ENCODE data around the gene TMEM42. TPM values are rescaled to one million over a fixed set of nuclear protein-coding genes. Genes with fewer than 3 reads are reported as not detected.

Gene TMEM42
- polyA plus RNA-seq, 1 of the 3 experiments (the other 2 are of a cell fraction), result 32.8 TPM

- Histone ChIP-seq H3K36me3 (replicated peaks in 1 of 2; ENCODE audit: control insufficient read depth in 1 of 2, insufficient read depth in 2 of 2, low read length in 1 of 2) (no peaks in the 10 kb centered on the region), H3F3A (replicated peaks; ENCODE audit: insufficient read depth) (no peaks in the 10 kb centered on the region), H2AFZ (ENCODE audit: low read depth) (no peak overlapping the region), H3K9me2 (no peaks in the 10 kb centered on the region), H3K79me2 (ENCODE audit: insufficient read depth) (no peaks in the 10 kb centered on the region), H3K9ac (no peak overlapping the region), H3K27ac (ENCODE audit: low read depth in 2 of 2, low read length in 1 of 2) (no peak overlapping the region), H3K4me3 (ENCODE audit: low read depth in 2 of 2, low read length in 1 of 2) (no peak overlapping the region), H3K27me3 (ENCODE audit: insufficient read depth) (no peaks in the 10 kb centered on the region), H3K9me3 (no peaks in the 10 kb centered on the region), H3K4me1 (ENCODE audit: control insufficient read depth in 1 of 2, insufficient read depth in 2 of 2, low read depth in 1 of 2, low read length in 1 of 2) (peaks cover 0 to 7% of the 10 kb centered on the region in 2 experiments; a peak in 1 of 4 replicates), H3K4me2 (no peak overlapping the region), H4K20me1 (ENCODE audit: insufficient read depth) (no peaks in the 10 kb centered on the region)
- POLR2A ChIA-PET, result interaction anchor here (0.6 kb wide), 1 partner anchor 564 kb away, joined by 3 read pairs; the partner anchor contains the start of gene TCAIM
- 85% methylated on average over 4 of the region's 4 CpGs for WGBS (ENCODE audit: low lambda C conversion rate)
- CTCF ChIA-PET, result interaction anchor here (0.8 to 1.3 kb wide), 4 partner anchors 10 to 90 kb away, joined by 3 to 4 read pairs (median 4); no protein-coding TSS in a partner anchor
- no peak for DNase-seq
- no peak for TF ChIP-seq EP300 (IDR thresholded peaks at IDR 0.05; ENCODE audit: borderline replicate concordance in 1 of 2, low read depth in 1 of 2, low read length in 1 of 2)
- no peak for TF ChIP-seq TAF1 (IDR thresholded peaks at IDR 0.05; ENCODE audit: borderline replicate concordance, low read depth, low read length)
- TF ChIP-seq SIN3A (IDR thresholded peaks at IDR 0.05; ENCODE audit: borderline replicate concordance, low read depth, low read length), result no peak
- TF ChIP-seq CHD2 (IDR thresholded peaks at IDR 0.05; ENCODE audit: low read length, partially characterized antibody), result no peak
Measured at GRCh38 chr3:44902628-44903027, 40.9 kb downstream of the TMEM42 start.

GRCh38 chr3:44903314-44903713 lies 41.6 kb downstream of the TMEM42 start:
- 30% methylated on average over 2 of the region's 2 CpGs for WGBS (ENCODE audit: low lambda C conversion rate)
- no peaks in the 10 kb centered on the region for H3F3A ChIP-seq (replicated peaks; ENCODE audit: insufficient read depth)
- POLR2A ChIA-PET, result no interaction called here
- no peak for TF ChIP-seq POLR2AphosphoS5 (IDR thresholded peaks at IDR 0.05; ENCODE audit: low read depth, low read length)
- TF ChIP-seq RCOR1 (IDR thresholded peaks at IDR 0.05; ENCODE audit: low read length), result no peak
- TF ChIP-seq TCF12 (IDR thresholded peaks at IDR 0.05), result peak; percentile 53
- no peak for TF ChIP-seq FOXJ3 (CRISPR knock-in tag; IDR thresholded peaks at IDR 0.05)
- no peak for TF ChIP-seq FOSL2 (IDR thresholded peaks at IDR 0.05; ENCODE audit: borderline replicate concordance, low read depth)
- TF ChIP-seq MEF2A (IDR thresholded peaks at IDR 0.05; ENCODE audit: borderline replicate concordance, low read depth), result no peak
- TF ChIP-seq, protein P1, sequence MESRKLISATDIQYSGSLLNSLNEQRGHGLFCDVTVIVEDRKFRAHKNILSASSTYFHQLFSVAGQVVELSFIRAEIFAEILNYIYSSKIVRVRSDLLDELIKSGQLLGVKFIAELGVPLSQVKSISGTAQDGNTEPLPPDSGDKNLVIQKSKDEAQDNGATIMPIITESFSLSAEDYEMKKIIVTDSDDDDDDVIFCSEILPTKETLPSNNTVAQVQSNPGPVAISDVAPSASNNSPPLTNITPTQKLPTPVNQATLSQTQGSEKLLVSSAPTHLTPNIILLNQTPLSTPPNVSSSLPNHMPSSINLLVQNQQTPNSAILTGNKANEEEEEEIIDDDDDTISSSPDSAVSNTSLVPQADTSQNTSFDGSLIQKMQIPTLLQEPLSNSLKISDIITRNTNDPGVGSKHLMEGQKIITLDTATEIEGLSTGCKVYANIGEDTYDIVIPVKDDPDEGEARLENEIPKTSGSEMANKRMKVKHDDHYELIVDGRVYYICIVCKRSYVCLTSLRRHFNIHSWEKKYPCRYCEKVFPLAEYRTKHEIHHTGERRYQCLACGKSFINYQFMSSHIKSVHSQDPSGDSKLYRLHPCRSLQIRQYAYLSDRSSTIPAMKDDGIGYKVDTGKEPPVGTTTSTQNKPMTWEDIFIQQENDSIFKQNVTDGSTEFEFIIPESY (IDR thresholded peaks at IDR 0.05; ENCODE audit: borderline replicate concordance, low read depth), result no peak
- no peak for TF ChIP-seq RXRA (IDR thresholded peaks at IDR 0.05; ENCODE audit: borderline replicate concordance, low read depth)
- no peak for TF ChIP-seq EZH2phosphoT487 (IDR thresholded peaks at IDR 0.05; ENCODE audit: borderline replicate concordance, low read depth)
- no peak for TF ChIP-seq SIN3A (IDR thresholded peaks at IDR 0.05; ENCODE audit: borderline replicate concordance, low read depth, low read length)
- TF ChIP-seq, protein P2, sequence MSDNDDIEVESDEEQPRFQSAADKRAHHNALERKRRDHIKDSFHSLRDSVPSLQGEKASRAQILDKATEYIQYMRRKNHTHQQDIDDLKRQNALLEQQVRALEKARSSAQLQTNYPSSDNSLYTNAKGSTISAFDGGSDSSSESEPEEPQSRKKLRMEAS (IDR thresholded peaks at IDR 0.05; ENCODE audit: low read depth), result no peak
- TF ChIP-seq USF1 (IDR thresholded peaks at IDR 0.05; ENCODE audit: borderline replicate concordance, low read depth), result no peak
- TF ChIP-seq GABPA (IDR thresholded peaks at IDR 0.05; ENCODE audit: low read depth), result no peak
- TF ChIP-seq SMC3 (IDR thresholded peaks at IDR 0.05; ENCODE audit: low read depth, low read length), result no peak
- no peak for TF ChIP-seq JUND (IDR thresholded peaks at IDR 0.05)
- TF ChIP-seq NRF1 (IDR thresholded peaks at IDR 0.05; ENCODE audit: low read depth, low read length), result no peak
- no peak for TF ChIP-seq FOXM1 (IDR thresholded peaks at IDR 0.05; ENCODE audit: low read depth)
- no peak for TF ChIP-seq EP300 (IDR thresholded peaks at IDR 0.05; ENCODE audit: borderline replicate concordance in 1 of 2, low read depth in 1 of 2, low read length in 1 of 2)
- TF ChIP-seq CHD2 (IDR thresholded peaks at IDR 0.05; ENCODE audit: low read length, partially characterized antibody), result no peak
- peak; percentile 38; the same call in 1 of the 2 replicates for TF ChIP-seq PBX3 (IDR thresholded peaks at IDR 0.05)
- TF ChIP-seq RAD21 (IDR thresholded peaks at IDR 0.05; ENCODE audit: low read length), result no peak
- TF ChIP-seq GATA2 (CRISPR knock-in tag; IDR thresholded peaks at IDR 0.05), result peak; percentile 18
- no peak for TF ChIP-seq MXI1 (IDR thresholded peaks at IDR 0.05; ENCODE audit: low read depth, low read length)

More at GRCh38 chr3:44903314-44903713, 41.6 kb downstream of the TMEM42 start:
- Histone ChIP-seq H4K20me1 (ENCODE audit: insufficient read depth) (no peaks in the 10 kb centered on the region), H3K9ac (no peak overlapping the region), H3K4me1 (ENCODE audit: control insufficient read depth in 1 of 2, insufficient read depth in 2 of 2, low read depth in 1 of 2, low read length in 1 of 2) (peaks cover 0 to 7% of the 10 kb centered on the region in 2 experiments; a peak in 1 of 4 replicates), H3K4me2 (no peak overlapping the region), H3K9me3 (no peaks in the 10 kb centered on the region), H3K4me3 (ENCODE audit: low read depth in 2 of 2, low read length in 1 of 2) (no peak overlapping the region; a peak in 1 of 4 replicates), H3K27ac (ENCODE audit: low read depth in 2 of 2, low read length in 1 of 2) (no peak overlapping the region), H3K36me3 (replicated peaks in 1 of 2; ENCODE audit: control insufficient read depth in 1 of 2, insufficient read depth in 2 of 2, low read length in 1 of 2) (no peaks in the 10 kb centered on the region), H3K9me2 (no peaks in the 10 kb centered on the region), H3K79me2 (ENCODE audit: insufficient read depth) (no peaks in the 10 kb centered on the region), H3K27me3 (ENCODE audit: insufficient read depth) (no peaks in the 10 kb centered on the region), H2AFZ (ENCODE audit: low read depth) (no peak overlapping the region)
- CTCF ChIA-PET, result interaction anchor here (1.0 kb wide), 1 partner anchor 22 kb away, joined by 3 read pairs; no protein-coding TSS in a partner anchor
- DNase-seq, result no peak
